ENCODE results near the gene PON1.

The PON1 gene

DNA sequence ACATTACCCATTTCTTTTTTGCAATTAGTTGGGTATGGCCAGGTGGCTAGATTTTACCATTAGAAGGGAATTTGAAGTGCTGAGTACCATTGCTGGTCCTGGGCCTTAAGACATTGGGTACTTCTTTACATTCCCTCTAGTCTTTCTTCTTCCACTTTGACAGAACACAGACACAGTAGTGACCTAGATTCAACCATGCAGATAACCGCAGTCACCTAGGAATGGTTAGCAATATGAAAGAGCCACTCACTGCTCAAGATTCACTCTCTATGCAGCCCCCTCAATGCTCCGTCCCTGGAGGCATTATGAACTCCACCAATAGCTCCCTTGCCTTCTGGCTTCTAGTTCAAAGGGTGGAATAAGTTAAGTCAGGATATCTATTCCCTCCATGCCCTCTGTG lies 16.2 kb upstream of the PON1 start:
- no peaks in the 10 kb centered on the region for H3K79me2 ChIP-seq (ENCODE audit: control insufficient read depth, insufficient read depth, low read length, poor library complexity)
- H2BK12ac ChIP-seq (ENCODE audit: low read length), result no peak overlapping the region
- H3K27ac ChIP-seq (ENCODE audit: low read depth, low read length), result no peak overlapping the region
- no peak overlapping the region for H3K4me2 ChIP-seq (ENCODE audit: low read length)
- H3K27me3 ChIP-seq (ENCODE audit: insufficient read depth, low read length), result no peaks in the 10 kb centered on the region
- no peak overlapping the region for H4K91ac ChIP-seq (ENCODE audit: low read depth, low read length)
- H3K23ac ChIP-seq (ENCODE audit: low read length), result no peak overlapping the region
- no peaks in the 10 kb centered on the region for H3K36me3 ChIP-seq (ENCODE audit: control insufficient read depth in 1 of 2, insufficient read depth in 2 of 2, low read length in 2 of 2)
- H2AFZ ChIP-seq (ENCODE audit: insufficient read depth, low read length, poor library complexity), result no peak overlapping the region
- H2BK120ac ChIP-seq (ENCODE audit: insufficient read depth, low read length, poor library complexity), result no peak overlapping the region
- H4K12ac ChIP-seq (ENCODE audit: low read depth, low read length), result no peak overlapping the region
- no peak overlapping the region for H3K9ac ChIP-seq (ENCODE audit: low read length)
- H3K14ac ChIP-seq (ENCODE audit: low read length), result no peak overlapping the region
- no peak for DNase-seq
- no peaks in the 10 kb centered on the region for H3K4me1 ChIP-seq (ENCODE audit: control insufficient read depth in 1 of 2, insufficient read depth in 2 of 2, low read length in 2 of 2)
- H3K4me3 ChIP-seq (ENCODE audit: low read depth, low read length), result no peak overlapping the region
- no peak overlapping the region for H3K18ac ChIP-seq (ENCODE audit: low read length)
- H4K8ac ChIP-seq (ENCODE audit: low read depth, low read length), result no peak overlapping the region
- no peak overlapping the region for H2AK5ac ChIP-seq (ENCODE audit: low read length)
- WGBS (ENCODE audit: extremely low coverage, insufficient coverage, insufficient read length), result no CpG with 5 or more reads among the region's 2 CpGs
- no peak overlapping the region for H2BK5ac ChIP-seq (ENCODE audit: low read depth, low read length, poor library complexity)
- H3K79me1 ChIP-seq (ENCODE audit: low read length), result no peaks in the 10 kb centered on the region
- no peak overlapping the region for H3K4ac ChIP-seq (ENCODE audit: low read depth, low read length)
- no peaks in the 10 kb centered on the region for H3K9me3 ChIP-seq (ENCODE audit: insufficient read depth, low read depth, low read length)

- Histone ChIP-seq H4K91ac (ENCODE audit: low read depth, low read length) (no peak overlapping the region), H2BK120ac (ENCODE audit: insufficient read depth, low read length, poor library complexity) (no peak overlapping the region), H3K4me2 (ENCODE audit: low read length) (no peak overlapping the region), H4K8ac (ENCODE audit: low read depth, low read length) (no peak overlapping the region), H4K12ac (ENCODE audit: low read depth, low read length) (no peak overlapping the region), H3K18ac (ENCODE audit: low read length) (no peak overlapping the region), H3K4me3 (ENCODE audit: low read depth, low read length) (no peak overlapping the region), H3K9me3 (ENCODE audit: insufficient read depth, low read depth, low read length) (no peaks in the 10 kb centered on the region), H3K79me1 (ENCODE audit: low read length) (no peaks in the 10 kb centered on the region), H2AFZ (ENCODE audit: insufficient read depth, low read length, poor library complexity) (no peak overlapping the region), H2BK5ac (ENCODE audit: low read depth, low read length, poor library complexity) (no peak overlapping the region), H2BK12ac (ENCODE audit: low read length) (no peak overlapping the region), H3K23ac (ENCODE audit: low read length) (no peak overlapping the region), H3K27ac (ENCODE audit: low read depth, low read length) (no peak overlapping the region), H3K14ac (ENCODE audit: low read length) (no peak overlapping the region), H3K27me3 (ENCODE audit: insufficient read depth, low read length) (no peaks in the 10 kb centered on the region), H3K4ac (ENCODE audit: low read depth, low read length) (no peak overlapping the region), H3K36me3 (ENCODE audit: control insufficient read depth in 1 of 2, insufficient read depth in 2 of 2, low read length in 2 of 2) (no peaks in the 10 kb centered on the region), H3K4me1 (ENCODE audit: control insufficient read depth in 1 of 2, insufficient read depth in 2 of 2, low read length in 2 of 2) (no peaks in the 10 kb centered on the region), H2AK5ac (ENCODE audit: low read length) (no peak overlapping the region), H3K79me2 (ENCODE audit: control insufficient read depth, insufficient read depth, low read length, poor library complexity) (no peaks in the 10 kb centered on the region), H3K9ac (ENCODE audit: low read length) (no peak overlapping the region)
- no peak for DNase-seq
- no CpG with 5 or more reads among the region's 3 CpGs for WGBS (ENCODE audit: extremely low coverage, insufficient coverage, insufficient read length)
Measured at GRCh38 chr7:95338832-95339231, 14.5 kb upstream of the PON1 start.

GRCh38 chr7:95335093-95335492 lies 10.8 kb upstream of the PON1 start:
- Histone ChIP-seq H4K12ac (ENCODE audit: low read depth, low read length) (no peak overlapping the region), H3K9ac (ENCODE audit: low read length) (no peak overlapping the region), H3K27me3 (ENCODE audit: insufficient read depth, low read length) (no peaks in the 10 kb centered on the region), H3K79me2 (ENCODE audit: control insufficient read depth, insufficient read depth, low read length, poor library complexity) (no peaks in the 10 kb centered on the region), H3K4me3 (ENCODE audit: low read depth, low read length) (no peak overlapping the region), H3K4ac (ENCODE audit: low read depth, low read length) (no peak overlapping the region), H3K14ac (ENCODE audit: low read length) (no peak overlapping the region), H2BK12ac (ENCODE audit: low read length) (no peak overlapping the region), H3K9me3 (ENCODE audit: insufficient read depth, low read depth, low read length) (no peaks in the 10 kb centered on the region), H4K91ac (ENCODE audit: low read depth, low read length) (no peak overlapping the region), H3K4me2 (ENCODE audit: low read length) (no peak overlapping the region), H3K4me1 (ENCODE audit: control insufficient read depth in 1 of 2, insufficient read depth in 2 of 2, low read length in 2 of 2) (no peaks in the 10 kb centered on the region), H3K36me3 (ENCODE audit: control insufficient read depth in 1 of 2, insufficient read depth in 2 of 2, low read length in 2 of 2) (no peaks in the 10 kb centered on the region), H2BK120ac (ENCODE audit: insufficient read depth, low read length, poor library complexity) (no peak overlapping the region), H3K23ac (ENCODE audit: low read length) (no peak overlapping the region), H4K8ac (ENCODE audit: low read depth, low read length) (no peak overlapping the region), H3K79me1 (ENCODE audit: low read length) (no peaks in the 10 kb centered on the region), H2AFZ (ENCODE audit: insufficient read depth, low read length, poor library complexity) (no peak overlapping the region), H2AK5ac (ENCODE audit: low read length) (no peak overlapping the region), H2BK5ac (ENCODE audit: low read depth, low read length, poor library complexity) (no peak overlapping the region), H3K27ac (ENCODE audit: low read depth, low read length) (no peak overlapping the region), H3K18ac (ENCODE audit: low read length) (no peak overlapping the region)
- DNase-seq, result peak in 1 of 2 donors; percentile 10

DNA sequence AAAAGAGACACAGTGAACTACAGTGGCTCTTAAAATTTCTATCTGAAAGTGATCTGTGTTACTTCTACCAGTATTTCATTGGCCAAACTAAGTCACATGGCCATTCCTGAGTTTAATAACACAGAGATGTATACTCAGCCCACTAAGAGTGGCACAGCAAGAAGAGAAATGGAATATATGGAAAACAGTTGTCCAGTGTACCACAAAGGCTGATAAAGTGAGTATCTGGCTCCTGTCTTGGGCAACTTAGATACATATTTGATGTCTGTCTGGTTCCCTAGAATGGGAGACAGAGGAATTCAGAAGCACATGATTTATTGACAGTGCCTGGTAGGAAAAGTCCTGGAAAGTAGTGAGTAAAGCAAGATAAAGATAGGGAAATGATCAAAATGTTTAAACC lies 10.1 kb upstream of the PON1 start:
- H3K18ac ChIP-seq (ENCODE audit: low read length), result no peak overlapping the region
- no peak overlapping the region for H3K27ac ChIP-seq (ENCODE audit: low read depth, low read length)
- H3K4me1 ChIP-seq (ENCODE audit: control insufficient read depth in 1 of 2, insufficient read depth in 2 of 2, low read length in 2 of 2), result no peaks in the 10 kb centered on the region
- no peaks in the 10 kb centered on the region for H3K79me2 ChIP-seq (ENCODE audit: control insufficient read depth, insufficient read depth, low read length, poor library complexity)
- no peaks in the 10 kb centered on the region for H3K79me1 ChIP-seq (ENCODE audit: low read length)
- no peak overlapping the region for H2AFZ ChIP-seq (ENCODE audit: insufficient read depth, low read length, poor library complexity)
- DNase-seq, result no peak
- H2BK12ac ChIP-seq (ENCODE audit: low read length), result no peak overlapping the region
- no peak overlapping the region for H3K9ac ChIP-seq (ENCODE audit: low read length)
- no peak overlapping the region for H4K91ac ChIP-seq (ENCODE audit: low read depth, low read length)
- no peak overlapping the region for H4K8ac ChIP-seq (ENCODE audit: low read depth, low read length)
- H3K9me3 ChIP-seq (ENCODE audit: insufficient read depth, low read depth, low read length), result no peaks in the 10 kb centered on the region
- H2BK120ac ChIP-seq (ENCODE audit: insufficient read depth, low read length, poor library complexity), result no peak overlapping the region
- no peak overlapping the region for H2BK5ac ChIP-seq (ENCODE audit: low read depth, low read length, poor library complexity)
- H2AK5ac ChIP-seq (ENCODE audit: low read length), result no peak overlapping the region
- H3K14ac ChIP-seq (ENCODE audit: low read length), result no peak overlapping the region
- no peak overlapping the region for H3K4ac ChIP-seq (ENCODE audit: low read depth, low read length)
- no peak overlapping the region for H3K4me2 ChIP-seq (ENCODE audit: low read length)
- no peak overlapping the region for H3K4me3 ChIP-seq (ENCODE audit: low read depth, low read length)
- no peak overlapping the region for H3K23ac ChIP-seq (ENCODE audit: low read length)
- H3K27me3 ChIP-seq (ENCODE audit: insufficient read depth, low read length), result no peaks in the 10 kb centered on the region
- H3K36me3 ChIP-seq (ENCODE audit: control insufficient read depth in 1 of 2, insufficient read depth in 2 of 2, low read length in 2 of 2), result no peaks in the 10 kb centered on the region
- H4K12ac ChIP-seq (ENCODE audit: low read depth, low read length), result no peak overlapping the region

DNA sequence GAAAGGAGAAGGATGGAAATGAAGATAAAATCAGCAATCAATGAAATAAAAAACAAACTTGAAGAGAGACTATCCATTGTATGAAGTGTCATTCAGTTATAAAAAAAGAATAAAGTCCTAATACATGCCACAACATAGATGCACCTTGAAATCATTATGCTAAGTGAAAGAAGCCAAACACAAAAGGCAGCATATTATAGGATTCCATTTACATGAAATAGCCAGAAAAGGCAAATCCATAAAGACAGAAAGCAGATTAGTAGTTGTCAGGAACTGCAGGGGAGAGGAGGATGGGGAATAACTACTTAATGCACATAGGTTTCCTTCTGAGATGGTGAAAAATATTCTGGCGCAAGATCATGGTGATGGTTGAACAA lies 6.6 kb upstream of the PON1 start:
- Histone ChIP-seq H4K12ac (ENCODE audit: low read depth, low read length) (no peak overlapping the region), H2AFZ (ENCODE audit: insufficient read depth, low read length, poor library complexity) (no peak overlapping the region), H2BK12ac (ENCODE audit: low read length) (no peak overlapping the region), H3K23ac (ENCODE audit: low read length) (no peak overlapping the region), H3K4me1 (ENCODE audit: control insufficient read depth in 1 of 2, insufficient read depth in 2 of 2, low read length in 2 of 2) (no peaks in the 10 kb centered on the region), H4K91ac (ENCODE audit: low read depth, low read length) (no peak overlapping the region), H3K4me2 (ENCODE audit: low read length) (no peak overlapping the region), H3K27me3 (ENCODE audit: insufficient read depth, low read length) (no peaks in the 10 kb centered on the region), H3K27ac (ENCODE audit: low read depth, low read length) (no peak overlapping the region), H3K4me3 (ENCODE audit: low read depth, low read length) (no peak overlapping the region), H3K9me3 (ENCODE audit: insufficient read depth, low read depth, low read length) (no peaks in the 10 kb centered on the region), H2AK5ac (ENCODE audit: low read length) (no peak overlapping the region), H3K9ac (ENCODE audit: low read length) (no peak overlapping the region), H2BK5ac (ENCODE audit: low read depth, low read length, poor library complexity) (no peak overlapping the region), H3K4ac (ENCODE audit: low read depth, low read length) (no peak overlapping the region), H3K18ac (ENCODE audit: low read length) (no peak overlapping the region), H2BK120ac (ENCODE audit: insufficient read depth, low read length, poor library complexity) (no peak overlapping the region), H3K79me1 (ENCODE audit: low read length) (no peaks in the 10 kb centered on the region), H3K79me2 (ENCODE audit: control insufficient read depth, insufficient read depth, low read length, poor library complexity) (no peaks in the 10 kb centered on the region), H4K8ac (ENCODE audit: low read depth, low read length) (no peak overlapping the region), H3K36me3 (ENCODE audit: control insufficient read depth in 1 of 2, insufficient read depth in 2 of 2, low read length in 2 of 2) (no peaks in the 10 kb centered on the region), H3K14ac (ENCODE audit: low read length) (no peak overlapping the region)
- no CpG with 5 or more reads among the region's 1 CpG for WGBS (ENCODE audit: extremely low coverage, insufficient coverage, insufficient read length)
- DNase-seq, result no peak
